ENCODE data around the gene DEFB118. TPM values are rescaled to one million over a fixed set of nuclear protein-coding genes. Genes with fewer than 3 reads are reported as not detected.

The DEFB118 gene
- total and polyA plus RNA-seq, 11 donors: not detected

- TF ChIP-seq POLR2A (IDR thresholded peaks at IDR 0.05) (no peak), CTCF (IDR thresholded peaks at IDR 0.05) (no peak)
- intact Hi-C loops (cut with DNase I): no loop called here
- H3K36me3 ChIP-seq: no peaks in the 10 kb centered on the region
Observed at GRCh38 chr20:31392836-31393235, 24.4 kb downstream of the DEFB118 start.

GRCh38 chr20:31394900-31395299 lies 26.5 kb downstream of the DEFB118 start:
- no peak for ATAC-seq

More at GRCh38 chr20:31392836-31393235, 24.4 kb downstream of the DEFB118 start:
- WGBS, 4 donors: 54 to 66% (median 61%) methylated on average over 2 of the region's 2 CpGs
- no peak for ATAC-seq
- Histone ChIP-seq H3K27me3 (peaks cover 0 to 21% (median 0%) of the 10 kb centered on the region in 9 donors), H3K9me3 (no peaks in the 10 kb centered on the region), H3K4me3 (no peak overlapping the region), H3K27ac (no peak overlapping the region), H3K4me1 (no peaks in the 10 kb centered on the region)
- DNase-seq: no peak

GRCh38 chr20:31403886-31404285 lies 35.5 kb downstream of the DEFB118 start:
- intact Hi-C loops (cut with DNase I): no loop called here
- DNase-seq: no peak
- no peak for ATAC-seq
- no peaks in the 10 kb centered on the region for H3K4me1 ChIP-seq
- H3K9me3 ChIP-seq: no peaks in the 10 kb centered on the region
- peaks cover 0 to 13% (median 0%) of the 10 kb centered on the region in 9 donors for H3K27me3 ChIP-seq
- WGBS, 4 donors: 37 to 50% (median 46%) methylated on average over 1 of the region's 1 CpG
- H3K27ac ChIP-seq: no peak overlapping the region
- no peak overlapping the region for H3K4me3 ChIP-seq
- H3K36me3 ChIP-seq: no peaks in the 10 kb centered on the region
- TF ChIP-seq POLR2A (IDR thresholded peaks at IDR 0.05) (no peak), CTCF (IDR thresholded peaks at IDR 0.05) (no peak)

More at GRCh38 chr20:31394900-31395299, 26.5 kb downstream of the DEFB118 start:
- WGBS, 4 donors: 37 to 44% (median 39%) methylated on average over 3 of the region's 3 CpGs
- H3K27me3 ChIP-seq: peaks cover 0 to 14% (median 0%) of the 10 kb centered on the region in 9 donors
- no peaks in the 10 kb centered on the region for H3K36me3 ChIP-seq
- no peak for DNase-seq
- TF ChIP-seq CTCF (IDR thresholded peaks at IDR 0.05) (no peak), POLR2A (IDR thresholded peaks at IDR 0.05) (no peak)
- H3K27ac ChIP-seq: no peak overlapping the region
- no peaks in the 10 kb centered on the region for H3K4me1 ChIP-seq
- intact Hi-C loops (cut with DNase I): no loop called here
- H3K4me3 ChIP-seq: no peak overlapping the region
- no peaks in the 10 kb centered on the region for H3K9me3 ChIP-seq

GRCh38 chr20:31406115-31406514 lies 37.7 kb downstream of the DEFB118 start, which contains the start of gene DEFB121:
DEFB121 (minus strand) TSS chr20:31406215; CDS start chr20:31406152, 63 bp downstream.
- H3K9me3 ChIP-seq: no peaks in the 10 kb centered on the region
- no peak for DNase-seq
- no peaks in the 10 kb centered on the region for H3K36me3 ChIP-seq
- peaks cover 0 to 21% (median 0%) of the 10 kb centered on the region in 9 donors for H3K27me3 ChIP-seq
- intact Hi-C loops (cut with DNase I): no loop called here
- no peak for ATAC-seq
- H3K4me3 ChIP-seq: no peak within 1 kb of the TSS
- no peaks in the 10 kb centered on the region for H3K4me1 ChIP-seq
- no peak for TF ChIP-seq POLR2A (IDR thresholded peaks at IDR 0.05)
- no peak for TF ChIP-seq CTCF (IDR thresholded peaks at IDR 0.05)
- 34 to 51% (median 40%) methylated on average over 3 of the region's 3 CpGs for WGBS, 4 donors
- no peak within 1 kb of the TSS for H3K27ac ChIP-seq
